ENCODE measurements around the gene SPECC1L. TPM values are rescaled to one million over a fixed set of nuclear protein-coding genes. Genes with fewer than 3 reads are reported as not detected.
A peak's percentile ranks its signal among the peaks of the same experiment; 100 is the strongest.
"Not testable (repeated sequence)": the region's sequence is repeated elsewhere in the genome, so short reads cannot be mapped to it uniquely, and the experiment has no call there.

Gene SPECC1L
- total RNA-seq, 1 donor from 2014 or later, result 69.2 TPM

GRCh38 chr22:24315367-24315966 lies 44.8 kb downstream of the SPECC1L start:
- Histone ChIP-seq H3K4me2 (ENCODE audit: low read length) (no peak overlapping the region), H3K79me2 (ENCODE audit: insufficient read depth, low read length) (peaks cover 9% of the 10 kb centered on the region), H3K9ac (ENCODE audit: low read length) (no peak overlapping the region), H3K27ac (ENCODE audit: low read depth, low read length) (no peak overlapping the region), H3K36me3 (ENCODE audit: insufficient read depth, low read length) (peaks cover 15% of the 10 kb centered on the region), H2AFZ (ENCODE audit: low read depth, low read length) (no peak overlapping the region), H3K4me1 (ENCODE audit: insufficient read depth, low read length) (peaks cover 7% of the 10 kb centered on the region), H3K9me3 (ENCODE audit: insufficient read depth, low read depth, low read length) (no peaks in the 10 kb centered on the region), H3K27me3 (ENCODE audit: insufficient read depth, low read length) (no peaks in the 10 kb centered on the region), H4K20me1 (ENCODE audit: insufficient read depth, low read length) (peaks cover 32% of the 10 kb centered on the region), H3K4me3 (ENCODE audit: insufficient read depth, low read depth, low read length) (no peak overlapping the region)
- peaks cover 11% of the 10 kb centered on the region for H3K36me3 Mint-ChIP-seq (ENCODE audit: low read depth, unreplicated experiment)
- no peak overlapping the region for H3K4me3 Mint-ChIP-seq (ENCODE audit: unreplicated experiment)
- TF ChIP-seq EZH2 (IDR thresholded peaks at IDR 0.05; ENCODE audit: insufficient read depth, low read length), result no peak
- TF ChIP-seq CTCF (IDR thresholded peaks at IDR 0.05; ENCODE audit: insufficient read depth, low read depth, low read length), result no peak
- peaks cover 3% of the 10 kb centered on the region for H3K9me3 Mint-ChIP-seq (ENCODE audit: unreplicated experiment)
- H3K27me3 Mint-ChIP-seq (ENCODE audit: low read depth, unreplicated experiment), result no peaks in the 10 kb centered on the region
- FAIRE-seq (no peak), DNase-seq (ENCODE audit: low read depth) (peak; percentile 46)
- peaks cover 3% of the 10 kb centered on the region for H3K4me1 Mint-ChIP-seq (ENCODE audit: low read depth, unreplicated experiment)
- no peak overlapping the region for H3K27ac Mint-ChIP-seq (ENCODE audit: unreplicated experiment)

GRCh38 chr22:24316264-24316663 lies 45.6 kb downstream of the SPECC1L start:
- H3K27ac ChIP-seq (ENCODE audit: low read depth, low read length); H3K9ac ChIP-seq (ENCODE audit: low read length); H3K27me3 ChIP-seq (ENCODE audit: insufficient read depth, low read length); H3K79me2 ChIP-seq (ENCODE audit: insufficient read depth, low read length); H3K27me3 Mint-ChIP-seq (ENCODE audit: low read depth, unreplicated experiment); H3K9me3 ChIP-seq (ENCODE audit: insufficient read depth, low read depth, low read length); FAIRE-seq; H3K4me3 ChIP-seq (ENCODE audit: insufficient read depth, low read depth, low read length); H3K4me1 Mint-ChIP-seq (ENCODE audit: low read depth, unreplicated experiment); H3K4me3 Mint-ChIP-seq (ENCODE audit: unreplicated experiment); H3K4me1 ChIP-seq (ENCODE audit: insufficient read depth, low read length); H3K4me2 ChIP-seq (ENCODE audit: low read length); H3K27ac Mint-ChIP-seq (ENCODE audit: unreplicated experiment); H3K9me3 Mint-ChIP-seq (ENCODE audit: unreplicated experiment); H2AFZ ChIP-seq (ENCODE audit: low read depth, low read length); DNase-seq (ENCODE audit: low read depth): not testable (repeated sequence)
- peaks cover 15% of the 10 kb centered on the region for H3K36me3 ChIP-seq (ENCODE audit: insufficient read depth, low read length)
- H3K36me3 Mint-ChIP-seq (ENCODE audit: low read depth, unreplicated experiment), result peaks cover 11% of the 10 kb centered on the region
- H4K20me1 ChIP-seq (ENCODE audit: insufficient read depth, low read length), result peaks cover 26% of the 10 kb centered on the region

GRCh38 chr22:24317511-24317910 lies 46.9 kb downstream of the SPECC1L start:
- peaks cover 18% of the 10 kb centered on the region for H3K36me3 Mint-ChIP-seq (ENCODE audit: low read depth, unreplicated experiment)
- H3K4me3 ChIP-seq (ENCODE audit: insufficient read depth, low read depth, low read length); H3K27ac Mint-ChIP-seq (ENCODE audit: unreplicated experiment); H3K9me3 Mint-ChIP-seq (ENCODE audit: unreplicated experiment); H3K27me3 Mint-ChIP-seq (ENCODE audit: low read depth, unreplicated experiment); H3K4me2 ChIP-seq (ENCODE audit: low read length); H3K79me2 ChIP-seq (ENCODE audit: insufficient read depth, low read length); H3K27ac ChIP-seq (ENCODE audit: low read depth, low read length); DNase-seq (ENCODE audit: low read depth); H3K9me3 ChIP-seq (ENCODE audit: insufficient read depth, low read depth, low read length); H3K4me3 Mint-ChIP-seq (ENCODE audit: unreplicated experiment); H3K9ac ChIP-seq (ENCODE audit: low read length); H3K4me1 ChIP-seq (ENCODE audit: insufficient read depth, low read length); H2AFZ ChIP-seq (ENCODE audit: low read depth, low read length); H3K27me3 ChIP-seq (ENCODE audit: insufficient read depth, low read length); FAIRE-seq; H3K4me1 Mint-ChIP-seq (ENCODE audit: low read depth, unreplicated experiment): not testable (repeated sequence)
- Histone ChIP-seq H3K36me3 (ENCODE audit: insufficient read depth, low read length) (peaks cover 18% of the 10 kb centered on the region), H4K20me1 (ENCODE audit: insufficient read depth, low read length) (peaks cover 21% of the 10 kb centered on the region)
